ENCODE results near the gene FER.
"Not testable (repeated sequence)": the region's sequence is repeated elsewhere in the genome, so short reads cannot be mapped to it uniquely, and the experiment has no call there.

The FER gene

GRCh38 chr5:108747774-108748400, at the start of gene FER:
Gene FER (plus strand): TSS chr5:108747897. CDS start chr5:108798183, 50,286 bp downstream.
- peak; percentile 8 to 50 for DNase-seq

GRCh38 chr5:108700388-108700787, 47.3 kb upstream of the FER start:
- not testable (repeated sequence) for DNase-seq

- DNase-seq = no peak
Measured at GRCh38 chr5:108700930-108701329, 46.8 kb upstream of the FER start.

- DNase-seq = no peak
Measured at GRCh38 chr5:108702546-108702945, 45.2 kb upstream of the FER start.

GRCh38 chr5:108703313-108703712, 44.4 kb upstream of the FER start:
- DNase-seq = no peak

GRCh38 chr5:108707141-108707540, 40.6 kb upstream of the FER start:
- no peak for DNase-seq

- DNase-seq = no peak
Measured at GRCh38 chr5:108711898-108712297, 35.8 kb upstream of the FER start.

GRCh38 chr5:108715408-108715807, 32.3 kb upstream of the FER start:
- no peak for DNase-seq

- DNase-seq = no peak
Measured at GRCh38 chr5:108720391-108720790, 27.3 kb upstream of the FER start.

GRCh38 chr5:108726446-108727235, 21.1 kb upstream of the FER start:
- DNase-seq = no peak

- no peak for DNase-seq
Measured at GRCh38 chr5:108727236-108727650, 20.5 kb upstream of the FER start.

- peak; percentile 81 to 93 for DNase-seq
Measured at GRCh38 chr5:108727651-108728565, 19.8 kb upstream of the FER start.

- no peak for DNase-seq
Measured at GRCh38 chr5:108728566-108729241, 19.0 kb upstream of the FER start.

- DNase-seq = no peak
Measured at GRCh38 chr5:108729242-108729615, 18.5 kb upstream of the FER start.

GRCh38 chr5:108730617-108731340, 16.9 kb upstream of the FER start:
- DNase-seq = no peak

GRCh38 chr5:108735790-108736189, 11.9 kb upstream of the FER start:
- no peak for DNase-seq

GRCh38 chr5:108736855-108737254, 10.8 kb upstream of the FER start:
- DNase-seq = no peak

- DNase-seq = no peak
Measured at GRCh38 chr5:108739376-108739775, 8.3 kb upstream of the FER start.

- no peak for DNase-seq
Measured at GRCh38 chr5:108739906-108740305, 7.8 kb upstream of the FER start.

GRCh38 chr5:108743319-108743718, 4.4 kb upstream of the FER start:
- no peak for DNase-seq

GRCh38 chr5:108743846-108744245, 3.9 kb upstream of the FER start:
- DNase-seq = no peak

- no peak for DNase-seq
Measured at GRCh38 chr5:108747111-108747773, 455 bp upstream of the FER start.
